Astrocyte of the cerebellum (primary cell): ENCODE results near the gene IKZF1.

ENCODE experiments used
- DNase-seq: peaks from one replicate; pipeline ENCODE4 v3.0.0-alpha.2; 2011; ENCODE audit warnings: low read depth
- H3K4me3 ChIP-seq: 2 replicates; pipeline ENCODE4 v1.5.1; 2011; ENCODE audit warnings: mild to moderate bottlenecking, low read depth, low read length, moderate library complexity
- in situ Hi-C: cut with HindIII; loops from 2 replicates; pipeline ENCODE4 v1.10.0; 2017; ENCODE audit warnings: low sequenced_read_pairs
- TF ChIP-seq, protein P1 (sequence below): IDR thresholded peaks from 2 replicates; pipeline ENCODE4 v1.5.1; 2012; ENCODE audit warnings: low read length, low read depth, moderate library complexity, mild to moderate bottlenecking; ENCODE audit errors: missing control alignments

The IKZF1 gene

DNA sequence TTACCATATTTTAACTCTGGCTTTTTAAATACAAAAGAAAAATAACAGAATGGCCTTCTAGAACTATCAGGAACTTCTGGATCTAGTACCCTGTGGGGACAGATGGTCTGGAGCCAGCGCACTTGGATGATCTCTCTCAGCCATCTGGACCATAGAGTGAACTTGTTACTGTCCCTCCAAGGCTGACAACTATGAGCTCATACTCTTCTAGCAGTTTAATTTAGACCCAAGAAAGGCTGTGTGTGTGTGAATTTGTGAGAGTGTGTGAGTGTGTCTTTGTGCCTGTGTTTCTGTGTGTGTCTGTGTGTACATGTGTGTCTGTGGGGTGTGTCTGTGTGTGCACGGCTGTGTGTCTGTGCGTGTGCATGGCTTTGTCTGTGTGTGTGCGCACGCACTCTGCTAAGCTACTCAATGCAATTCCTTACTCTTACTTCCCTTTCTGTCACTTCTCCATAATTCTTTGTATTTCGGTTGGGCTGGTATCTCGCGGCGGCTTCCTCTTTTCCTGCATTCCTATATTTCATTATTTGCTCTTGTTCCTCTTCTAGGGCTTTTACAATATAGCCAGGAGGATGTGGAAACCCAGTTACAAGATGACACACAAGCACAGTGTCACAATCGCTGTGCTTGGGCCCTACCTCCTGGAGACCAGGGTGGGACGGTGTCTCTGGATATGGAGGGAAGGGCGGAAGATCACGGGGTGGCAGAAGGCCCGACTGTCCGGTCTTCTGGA lies 51.9 kb downstream of the IKZF1 start:
- no peak for DNase-seq
- no peak overlapping the region for H3K4me3 ChIP-seq
- in situ Hi-C loops = no loop called here
- TF ChIP-seq, protein P1, sequence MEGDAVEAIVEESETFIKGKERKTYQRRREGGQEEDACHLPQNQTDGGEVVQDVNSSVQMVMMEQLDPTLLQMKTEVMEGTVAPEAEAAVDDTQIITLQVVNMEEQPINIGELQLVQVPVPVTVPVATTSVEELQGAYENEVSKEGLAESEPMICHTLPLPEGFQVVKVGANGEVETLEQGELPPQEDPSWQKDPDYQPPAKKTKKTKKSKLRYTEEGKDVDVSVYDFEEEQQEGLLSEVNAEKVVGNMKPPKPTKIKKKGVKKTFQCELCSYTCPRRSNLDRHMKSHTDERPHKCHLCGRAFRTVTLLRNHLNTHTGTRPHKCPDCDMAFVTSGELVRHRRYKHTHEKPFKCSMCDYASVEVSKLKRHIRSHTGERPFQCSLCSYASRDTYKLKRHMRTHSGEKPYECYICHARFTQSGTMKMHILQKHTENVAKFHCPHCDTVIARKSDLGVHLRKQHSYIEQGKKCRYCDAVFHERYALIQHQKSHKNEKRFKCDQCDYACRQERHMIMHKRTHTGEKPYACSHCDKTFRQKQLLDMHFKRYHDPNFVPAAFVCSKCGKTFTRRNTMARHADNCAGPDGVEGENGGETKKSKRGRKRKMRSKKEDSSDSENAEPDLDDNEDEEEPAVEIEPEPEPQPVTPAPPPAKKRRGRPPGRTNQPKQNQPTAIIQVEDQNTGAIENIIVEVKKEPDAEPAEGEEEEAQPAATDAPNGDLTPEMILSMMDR = no peak

DNA sequence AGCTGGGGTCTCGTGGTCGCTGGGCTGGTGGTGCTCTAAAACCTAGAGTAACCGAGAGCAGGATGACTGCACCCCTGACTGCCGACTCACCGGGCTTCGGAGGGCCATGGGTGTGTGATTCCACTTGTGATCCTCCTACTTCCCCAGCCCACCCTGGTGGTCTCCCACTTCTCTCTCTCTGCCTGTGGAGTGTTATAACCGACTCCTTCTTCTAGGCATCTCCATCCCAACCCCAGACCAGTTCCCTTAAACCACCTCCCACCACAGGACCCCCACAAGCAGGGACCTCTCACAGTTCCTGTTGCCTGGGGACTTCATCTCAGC lies 52.4 kb downstream of the IKZF1 start:
- in situ Hi-C loops = no loop called here
- TF ChIP-seq, protein P1 = no peak
- no peak for DNase-seq
- H3K4me3 ChIP-seq = no peak overlapping the region

DNA sequence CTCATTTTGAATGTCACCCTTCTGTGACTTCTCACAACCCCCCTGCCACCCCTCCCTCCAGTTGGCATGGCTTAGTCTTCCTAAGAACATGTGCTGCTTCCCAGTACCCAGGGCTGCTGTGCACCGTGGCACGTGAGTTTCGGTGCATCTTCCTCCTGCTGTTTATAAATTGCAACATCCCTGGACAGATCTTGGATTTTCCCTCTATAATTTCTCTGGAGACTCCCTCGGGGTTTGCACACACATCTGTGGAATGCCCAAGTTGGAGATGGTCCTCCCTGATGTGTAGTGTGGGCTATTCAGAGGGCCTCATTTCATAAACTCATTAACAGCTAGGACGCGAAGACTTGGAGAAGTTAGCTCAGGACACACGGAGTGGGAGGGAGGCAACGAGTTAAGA lies 52.9 kb downstream of the IKZF1 start:
- no peak for DNase-seq
- in situ Hi-C loops = no loop called here
- TF ChIP-seq, protein P1 = no peak
- H3K4me3 ChIP-seq = no peak overlapping the region

DNA sequence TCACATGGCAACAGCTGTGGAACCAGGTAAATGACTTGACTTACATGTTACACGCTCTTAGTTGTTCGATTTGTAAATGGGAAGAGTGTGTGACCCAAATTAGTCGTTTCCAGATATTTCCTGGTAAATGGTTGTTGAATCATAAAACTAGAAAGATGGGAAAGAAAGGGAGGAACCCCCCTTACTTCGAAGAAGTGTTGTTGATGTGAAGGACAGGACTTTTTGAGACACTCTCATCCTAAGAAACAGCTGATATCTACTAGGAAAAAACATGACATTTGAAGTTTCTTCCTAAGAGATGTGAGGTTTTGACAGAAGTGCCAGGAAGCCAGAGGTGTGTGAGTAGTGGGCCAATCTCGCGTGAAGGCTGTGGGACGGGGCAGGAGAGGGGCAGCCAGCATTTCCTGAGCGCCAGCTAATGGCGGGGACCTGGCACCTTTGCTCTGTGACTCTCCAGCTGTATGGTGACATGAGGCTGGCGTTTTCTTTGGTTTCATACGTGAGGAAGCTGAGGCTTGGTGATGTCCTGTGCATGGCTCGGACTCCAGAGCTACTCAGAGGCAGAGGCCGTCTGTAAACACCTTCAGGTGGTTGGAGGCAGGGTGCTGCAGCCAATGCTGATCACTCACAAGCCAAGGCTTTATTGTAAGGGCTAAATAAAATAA lies 53.7 kb downstream of the IKZF1 start:
- no peak overlapping the region for H3K4me3 ChIP-seq
- TF ChIP-seq, protein P1 = no peak
- in situ Hi-C loops = no loop called here
- DNase-seq = no peak

DNA sequence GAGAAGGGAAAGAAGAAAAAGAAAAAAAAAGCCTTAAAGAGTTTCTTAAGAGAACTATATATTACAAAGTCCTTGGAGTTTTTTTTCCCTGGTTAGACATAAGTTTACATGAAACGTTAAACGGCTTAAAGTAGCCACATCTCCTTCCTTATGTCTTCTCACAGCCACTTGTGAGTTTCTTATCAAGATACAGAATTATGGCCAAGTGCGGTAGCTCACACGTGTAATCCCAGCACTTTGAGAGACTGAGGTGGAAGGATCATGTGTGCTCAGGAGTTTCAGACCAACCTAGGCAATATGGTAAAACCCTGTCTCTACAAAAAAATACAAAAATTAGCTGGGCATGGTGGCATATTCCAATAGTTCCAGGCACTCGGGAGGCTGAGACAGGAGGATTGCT lies 54.3 kb downstream of the IKZF1 start:
- no peak for DNase-seq
- TF ChIP-seq, protein P1 = no peak
- in situ Hi-C loops = no loop called here
- no peak overlapping the region for H3K4me3 ChIP-seq

DNA sequence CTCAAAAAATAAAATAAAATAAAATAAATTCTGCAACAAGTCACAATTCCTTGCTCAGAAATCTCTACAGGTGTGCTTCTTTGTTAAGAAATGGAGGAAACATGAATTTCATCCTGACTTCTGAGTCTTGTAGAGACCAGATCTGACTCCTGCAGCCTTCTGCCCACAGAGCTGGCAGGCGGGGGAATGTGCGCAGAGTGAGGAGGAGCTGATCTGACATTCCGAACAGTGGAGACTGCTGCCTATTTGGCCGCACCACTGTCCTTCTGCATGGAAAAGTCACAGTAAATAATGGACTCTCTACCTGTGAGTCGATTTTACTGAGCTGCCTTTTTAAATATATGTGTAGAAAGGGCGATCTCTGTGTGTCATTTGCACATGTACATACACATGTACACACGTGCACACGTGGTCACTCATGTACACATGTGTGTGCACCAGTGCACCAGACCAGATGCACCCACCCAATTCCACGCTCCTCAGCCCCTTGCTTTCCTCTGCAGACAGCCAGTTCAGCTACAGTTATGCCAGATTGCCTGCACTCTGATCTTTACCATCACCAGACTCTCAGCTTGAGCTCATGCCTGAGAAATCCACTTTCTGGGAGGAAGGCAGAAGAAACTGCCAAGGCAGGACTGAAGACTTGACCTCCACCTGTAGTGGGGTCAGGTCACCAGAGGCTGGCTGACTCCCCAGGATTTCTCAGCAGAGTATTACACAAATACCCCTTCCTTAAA lies 54.9 kb downstream of the IKZF1 start:
- H3K4me3 ChIP-seq = no peak overlapping the region
- DNase-seq = no peak
- in situ Hi-C loops = no loop called here
- TF ChIP-seq, protein P1 = no peak
